ENCODE measurements around the gene TEX19.

Gene TEX19

DNA sequence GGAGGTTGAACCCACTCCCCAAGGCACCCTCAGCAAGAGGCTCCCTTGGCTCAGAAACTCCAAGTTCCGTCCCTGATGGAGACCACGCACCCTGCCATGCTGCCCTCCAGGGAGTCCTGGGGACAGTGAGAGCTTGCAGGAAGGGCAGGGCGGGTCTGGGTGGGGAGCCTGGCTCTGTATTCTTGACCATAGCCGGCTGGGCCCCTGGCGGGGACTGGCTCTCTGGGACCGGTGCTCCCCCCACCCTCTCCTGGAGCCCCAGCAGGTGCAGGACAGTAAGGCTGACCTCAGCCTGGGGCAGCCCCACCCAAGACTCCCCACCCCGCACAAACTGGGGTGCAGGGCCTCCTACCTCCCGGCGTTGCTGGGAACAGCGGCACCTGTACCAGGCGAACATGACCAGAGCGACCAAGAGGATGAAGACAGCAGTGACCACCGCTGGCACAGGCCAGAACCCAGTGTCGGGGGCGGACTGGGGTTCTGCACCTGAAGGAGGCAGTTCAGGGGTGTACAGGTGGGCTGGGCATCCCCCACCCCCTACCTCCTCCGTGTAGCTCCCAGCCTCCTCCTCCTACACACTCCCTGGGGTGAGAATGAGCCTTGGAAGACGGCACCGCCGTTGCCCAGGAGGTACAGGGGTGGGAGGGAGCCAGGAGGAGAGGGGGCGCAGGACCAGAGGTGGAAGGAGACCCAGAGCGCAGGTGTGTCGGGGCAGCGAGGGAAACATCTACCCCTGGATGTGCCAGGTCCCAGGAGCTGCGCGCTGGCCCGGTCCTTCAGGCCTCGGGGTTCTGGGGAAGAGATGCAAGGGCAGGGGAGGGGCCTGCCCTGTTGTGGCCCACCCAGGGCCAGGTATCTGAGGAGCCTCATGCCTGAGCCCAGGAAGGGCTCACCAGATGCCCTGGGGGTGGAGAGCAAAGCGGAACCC lies 36.3 kb upstream of the TEX19 start:
- TF ChIP-seq, protein P1, sequence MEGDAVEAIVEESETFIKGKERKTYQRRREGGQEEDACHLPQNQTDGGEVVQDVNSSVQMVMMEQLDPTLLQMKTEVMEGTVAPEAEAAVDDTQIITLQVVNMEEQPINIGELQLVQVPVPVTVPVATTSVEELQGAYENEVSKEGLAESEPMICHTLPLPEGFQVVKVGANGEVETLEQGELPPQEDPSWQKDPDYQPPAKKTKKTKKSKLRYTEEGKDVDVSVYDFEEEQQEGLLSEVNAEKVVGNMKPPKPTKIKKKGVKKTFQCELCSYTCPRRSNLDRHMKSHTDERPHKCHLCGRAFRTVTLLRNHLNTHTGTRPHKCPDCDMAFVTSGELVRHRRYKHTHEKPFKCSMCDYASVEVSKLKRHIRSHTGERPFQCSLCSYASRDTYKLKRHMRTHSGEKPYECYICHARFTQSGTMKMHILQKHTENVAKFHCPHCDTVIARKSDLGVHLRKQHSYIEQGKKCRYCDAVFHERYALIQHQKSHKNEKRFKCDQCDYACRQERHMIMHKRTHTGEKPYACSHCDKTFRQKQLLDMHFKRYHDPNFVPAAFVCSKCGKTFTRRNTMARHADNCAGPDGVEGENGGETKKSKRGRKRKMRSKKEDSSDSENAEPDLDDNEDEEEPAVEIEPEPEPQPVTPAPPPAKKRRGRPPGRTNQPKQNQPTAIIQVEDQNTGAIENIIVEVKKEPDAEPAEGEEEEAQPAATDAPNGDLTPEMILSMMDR (conservative IDR thresholded peaks at IDR 0.05; ENCODE audit: control insufficient read depth, insufficient read depth, low read depth, low read length) = no peak
- DNase-seq (ENCODE audit: low read depth) = no peak
- H3K4me3 ChIP-seq (ENCODE audit: control insufficient read depth, low read depth, low read length) = no peak overlapping the region

DNA sequence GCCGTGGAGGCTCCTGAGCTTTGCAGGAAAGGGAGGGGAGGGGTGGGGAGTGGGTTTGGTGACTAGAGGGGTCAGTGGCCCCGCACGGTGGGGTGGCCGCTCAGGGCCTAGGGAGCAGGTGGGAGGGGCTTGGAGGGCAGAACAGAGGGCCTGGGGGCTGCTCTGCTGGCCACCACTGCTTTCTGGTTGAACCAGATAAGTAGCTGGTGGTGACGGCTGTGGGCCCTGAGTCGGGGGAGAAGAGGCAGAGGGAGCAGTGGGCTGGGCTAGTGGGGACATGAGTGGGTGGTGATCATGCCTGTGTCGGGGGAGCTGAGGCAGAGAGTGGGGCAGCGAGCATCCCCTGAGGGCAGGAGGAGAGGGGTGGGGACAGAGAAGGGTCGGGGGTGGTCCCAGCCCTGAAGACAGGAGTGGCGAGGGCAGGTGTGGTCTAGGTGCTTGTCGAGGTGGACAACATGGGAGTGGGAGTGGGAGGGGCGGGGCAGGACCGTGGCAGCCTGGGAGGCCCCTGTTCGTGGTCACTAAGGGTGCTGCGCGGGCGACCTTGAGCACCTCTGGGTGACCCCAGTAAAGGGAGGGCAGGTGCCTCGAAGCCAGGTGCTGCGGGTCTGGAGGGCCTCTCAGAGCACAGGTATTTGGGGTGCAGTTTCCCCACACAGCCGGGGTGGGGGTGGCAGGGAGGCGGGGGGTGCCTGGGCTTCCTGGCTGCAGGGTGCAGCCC lies 35.4 kb upstream of the TEX19 start:
- TF ChIP-seq, protein P1 (conservative IDR thresholded peaks at IDR 0.05; ENCODE audit: control insufficient read depth, insufficient read depth, low read depth, low read length) = no peak
- DNase-seq (ENCODE audit: low read depth) = no peak
- no peak overlapping the region for H3K4me3 ChIP-seq (ENCODE audit: control insufficient read depth, low read depth, low read length)

- no peak overlapping the region for H3K4me3 ChIP-seq (ENCODE audit: control insufficient read depth, low read depth, low read length)
- DNase-seq (ENCODE audit: low read depth) = no peak
- TF ChIP-seq, protein P1 (conservative IDR thresholded peaks at IDR 0.05; ENCODE audit: control insufficient read depth, insufficient read depth, low read depth, low read length) = no peak
Measured at GRCh38 chr17:82324566-82325285, 34.3 kb upstream of the TEX19 start.

DNA sequence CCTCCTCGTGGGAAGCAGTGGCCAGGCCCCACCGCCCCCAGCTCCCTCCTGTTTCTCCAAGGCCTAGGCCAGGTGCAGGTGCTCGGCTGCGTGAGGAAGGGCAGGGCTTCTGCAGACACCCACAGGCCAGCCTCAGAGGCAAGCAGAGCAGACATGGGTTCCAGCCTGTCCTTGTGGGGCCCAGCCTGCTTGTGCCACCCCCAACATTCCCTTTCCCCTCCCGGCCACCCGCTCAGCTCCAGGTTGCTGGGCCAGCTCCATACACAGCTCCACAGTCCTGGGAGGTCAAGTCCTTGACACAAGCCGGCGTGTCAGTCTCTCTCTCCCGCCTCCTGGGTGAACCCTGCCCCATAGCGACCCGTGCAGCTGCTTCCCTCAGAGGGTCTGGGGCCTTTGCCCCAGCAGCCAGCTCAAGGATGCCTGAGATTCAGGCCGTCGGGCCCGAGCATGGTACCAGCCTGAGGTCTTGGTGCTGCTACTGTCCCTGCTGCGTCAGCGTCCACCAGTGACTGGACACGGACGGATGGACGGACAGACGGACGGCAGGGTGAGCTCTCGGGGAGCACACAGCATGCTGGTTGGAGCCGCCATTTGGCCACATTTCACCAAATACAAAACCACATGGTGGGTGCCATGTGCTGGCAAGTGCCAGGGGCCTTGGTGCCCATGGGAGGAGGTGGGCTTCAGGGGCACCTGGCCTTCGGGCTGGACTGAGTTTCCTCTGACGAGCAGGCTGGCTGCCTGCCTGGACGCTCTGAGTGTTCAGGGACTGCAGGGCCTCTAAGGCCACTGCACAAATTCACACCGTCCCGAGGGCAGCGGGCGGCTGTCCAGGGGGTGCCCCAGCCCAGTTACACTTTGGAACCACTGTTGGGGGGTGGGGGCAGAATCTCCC lies 33.5 kb upstream of the TEX19 start:
- TF ChIP-seq, protein P1 (conservative IDR thresholded peaks at IDR 0.05; ENCODE audit: control insufficient read depth, insufficient read depth, low read depth, low read length) = no peak
- no peak for DNase-seq (ENCODE audit: low read depth)
- no peak overlapping the region for H3K4me3 ChIP-seq (ENCODE audit: control insufficient read depth, low read depth, low read length)

DNA sequence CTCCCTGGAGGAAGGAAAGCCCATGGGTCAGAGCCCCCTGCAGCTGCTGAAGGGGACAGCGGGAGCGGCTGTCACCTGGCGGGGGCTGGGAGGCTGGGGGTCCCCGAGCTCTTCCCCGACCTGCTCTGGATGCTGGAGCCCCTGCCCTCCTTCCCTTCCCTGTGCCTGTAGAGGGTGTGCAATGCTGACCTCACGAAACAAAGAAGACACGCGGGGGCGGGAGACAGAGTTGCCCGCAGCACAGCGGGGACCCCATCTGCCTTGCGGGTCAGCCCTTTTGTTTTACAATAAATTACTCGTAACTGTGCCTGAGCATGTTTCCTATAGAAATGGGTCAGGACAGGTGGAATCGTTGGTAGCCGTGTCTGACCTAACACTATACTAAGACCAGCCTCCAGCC lies 31.8 kb upstream of the TEX19 start:
- no peak overlapping the region for H3K4me3 ChIP-seq (ENCODE audit: control insufficient read depth, low read depth, low read length)
- TF ChIP-seq, protein P1 (conservative IDR thresholded peaks at IDR 0.05; ENCODE audit: control insufficient read depth, insufficient read depth, low read depth, low read length) = no peak
- no peak for DNase-seq (ENCODE audit: low read depth)

DNA sequence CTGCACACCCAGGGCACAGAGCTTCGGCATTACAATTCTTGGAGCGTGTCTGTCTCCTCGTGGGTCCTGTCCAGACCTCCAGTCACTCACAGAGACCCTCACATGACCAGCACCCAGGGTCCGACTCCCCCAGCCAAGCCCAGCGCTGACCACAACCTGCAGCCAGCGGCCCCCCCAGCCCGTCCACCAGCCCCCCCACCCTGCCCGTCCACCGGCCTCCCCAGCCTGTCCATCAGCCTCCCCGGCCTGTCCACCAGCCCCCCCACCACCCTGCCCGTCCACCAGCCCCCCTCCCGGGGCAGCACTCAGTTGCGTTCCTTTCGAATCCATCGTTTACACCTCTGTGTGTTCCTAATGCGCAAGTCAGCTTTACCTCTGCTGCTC lies 31.3 kb upstream of the TEX19 start:
- TF ChIP-seq, protein P1 (conservative IDR thresholded peaks at IDR 0.05; ENCODE audit: control insufficient read depth, insufficient read depth, low read depth, low read length) = no peak
- DNase-seq (ENCODE audit: low read depth) = no peak

More for the DNA sequence above, 31.3 kb upstream of the TEX19 start:
- H3K4me3 ChIP-seq (ENCODE audit: control insufficient read depth, low read depth, low read length) = no peak overlapping the region

All from fibroblast of mammary gland (primary cell).